OCI-LY1 (cell line): Measurements from ENCODE around the gene HBP1.

Experiments
- EZH2 ChIP-seq: fragments of 200-600 bp; sonication (generic), shearing (Covaris generic); IDR thresholded peaks from 2 replicates; pipeline ENCODE4 v1.8.0; 2017; ENCODE audit warnings: borderline replicate concordance, mixed run types, mild to moderate bottlenecking, antibody characterized with exemption, low read length, moderate library complexity, mixed read lengths
- TF ChIP-seq, protein P1 (sequence below): fragments of 200-600 bp; sonication (generic), shearing (Covaris generic); IDR thresholded peaks from 2 replicates; pipeline ENCODE4 v1.5.1; 2017; ENCODE audit warnings: mild to moderate bottlenecking, antibody characterized with exemption, low read length, moderate library complexity, mixed read lengths

DNA sequence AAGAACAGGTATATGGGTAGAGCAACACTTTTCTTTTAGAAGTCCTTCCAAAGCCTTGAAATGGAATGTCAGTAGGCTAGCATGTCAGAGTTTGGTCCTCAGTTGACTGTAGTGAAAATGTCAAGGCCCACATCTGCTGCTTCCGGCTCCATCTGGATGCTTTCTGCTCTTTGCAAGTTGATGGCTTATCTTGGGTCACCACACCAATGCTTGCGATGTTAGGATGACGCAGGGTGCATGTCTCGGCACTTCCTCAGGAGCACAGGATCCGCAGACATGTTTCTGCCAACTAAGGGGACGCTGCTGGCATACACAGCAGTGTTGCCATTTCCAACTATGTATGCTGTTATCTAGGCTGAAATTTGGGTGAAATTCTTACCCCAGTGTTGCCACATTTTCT is 14.0 kb upstream of the HBP1 start:
- TF ChIP-seq, protein P1, sequence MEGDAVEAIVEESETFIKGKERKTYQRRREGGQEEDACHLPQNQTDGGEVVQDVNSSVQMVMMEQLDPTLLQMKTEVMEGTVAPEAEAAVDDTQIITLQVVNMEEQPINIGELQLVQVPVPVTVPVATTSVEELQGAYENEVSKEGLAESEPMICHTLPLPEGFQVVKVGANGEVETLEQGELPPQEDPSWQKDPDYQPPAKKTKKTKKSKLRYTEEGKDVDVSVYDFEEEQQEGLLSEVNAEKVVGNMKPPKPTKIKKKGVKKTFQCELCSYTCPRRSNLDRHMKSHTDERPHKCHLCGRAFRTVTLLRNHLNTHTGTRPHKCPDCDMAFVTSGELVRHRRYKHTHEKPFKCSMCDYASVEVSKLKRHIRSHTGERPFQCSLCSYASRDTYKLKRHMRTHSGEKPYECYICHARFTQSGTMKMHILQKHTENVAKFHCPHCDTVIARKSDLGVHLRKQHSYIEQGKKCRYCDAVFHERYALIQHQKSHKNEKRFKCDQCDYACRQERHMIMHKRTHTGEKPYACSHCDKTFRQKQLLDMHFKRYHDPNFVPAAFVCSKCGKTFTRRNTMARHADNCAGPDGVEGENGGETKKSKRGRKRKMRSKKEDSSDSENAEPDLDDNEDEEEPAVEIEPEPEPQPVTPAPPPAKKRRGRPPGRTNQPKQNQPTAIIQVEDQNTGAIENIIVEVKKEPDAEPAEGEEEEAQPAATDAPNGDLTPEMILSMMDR: no peak
- TF ChIP-seq EZH2: no peak
